GM18526 (cell line): ENCODE results near the gene PDK1.
A peak's percentile ranks its signal among the peaks of the same experiment; 100 is the strongest.

ENCODE experiments used
- POLR2A ChIP-seq: IDR thresholded peaks from 3 replicates; pipeline ENCODE4 v1.6.1; 2011; ENCODE audit not compliant: insufficient read length; ENCODE audit errors: extremely low read depth

The PDK1 gene

GRCh38 chr2:172555522-172556283 is at the start of gene PDK1:
Gene PDK1, plus strand, starts transcription at chr2:172556090. Its CDS starts 61 bp downstream, at chr2:172556151.
- peak; percentile 84 for TF ChIP-seq POLR2A

- TF ChIP-seq POLR2A: no peak
Measured at GRCh38 chr2:172507199-172507598, 48.7 kb upstream of the PDK1 start.

- TF ChIP-seq POLR2A: no peak
Measured at GRCh38 chr2:172510088-172510487, 45.8 kb upstream of the PDK1 start.

GRCh38 chr2:172510548-172510947 is 45.3 kb upstream of the PDK1 start:
- TF ChIP-seq POLR2A: no peak

- no peak for TF ChIP-seq POLR2A
Measured at GRCh38 chr2:172512810-172513523, 42.9 kb upstream of the PDK1 start.

GRCh38 chr2:172513524-172513900 is 42.4 kb upstream of the PDK1 start:
- TF ChIP-seq POLR2A: no peak

GRCh38 chr2:172513935-172514586 is 41.8 kb upstream of the PDK1 start:
- no peak for TF ChIP-seq POLR2A

- no peak for TF ChIP-seq POLR2A
Measured at GRCh38 chr2:172516299-172516698, 39.6 kb upstream of the PDK1 start.

- TF ChIP-seq POLR2A: no peak
Measured at GRCh38 chr2:172518995-172519394, 36.9 kb upstream of the PDK1 start.

GRCh38 chr2:172525601-172526000 is 30.3 kb upstream of the PDK1 start:
- no peak for TF ChIP-seq POLR2A

GRCh38 chr2:172531309-172531708 is 24.6 kb upstream of the PDK1 start:
- TF ChIP-seq POLR2A: no peak

GRCh38 chr2:172533687-172534086 is 22.2 kb upstream of the PDK1 start:
- no peak for TF ChIP-seq POLR2A

- no peak for TF ChIP-seq POLR2A
Measured at GRCh38 chr2:172535119-172535518, 20.8 kb upstream of the PDK1 start.

GRCh38 chr2:172539767-172540166 is 16.1 kb upstream of the PDK1 start:
- TF ChIP-seq POLR2A: no peak

GRCh38 chr2:172540421-172540820 is 15.5 kb upstream of the PDK1 start:
- no peak for TF ChIP-seq POLR2A

- TF ChIP-seq POLR2A: no peak
Measured at GRCh38 chr2:172545408-172546075, 10.3 kb upstream of the PDK1 start.

- TF ChIP-seq POLR2A: no peak
Measured at GRCh38 chr2:172549131-172549530, 6.8 kb upstream of the PDK1 start.
